Tibial artery (tissue), 4 donors: Measurements from ENCODE around the gene RELL1.

ENCODE experiments used
- DNase-seq, 2 donors: peaks; one replicate each; pipeline ENCODE4 v3.0.0-alpha.2; 2019
- H3K27ac ChIP-seq, 2 donors: fragments of 200-600 bp; sonication (generic) in 1 of 2; 1 replicate in 1 of 2; 2 replicates in 1 of 2; pipeline ENCODE4 v1.5.1; 2018 to 2019; ENCODE audit warnings: mild to moderate bottlenecking in 1 of 2
- H3K27me3 ChIP-seq, 2 donors: fragments of 200-600 bp; sonication (generic) in 1 of 2; one replicate each; pipeline versions ENCODE4 v1.5.1 to v1.6.0; 2016 to 2019
- H3K36me3 ChIP-seq, 3 donors: fragments of 200-600 bp; sonication (generic) in 2 of 3; one replicate each; pipeline ENCODE4 v1.5.1; 2016 to 2019; ENCODE audit warnings: mild to moderate bottlenecking in 2 of 3
- H3K4me1 ChIP-seq, 4 donors: fragments of 200-600 bp; sonication (generic) in 2 of 4; 1 replicate in 3 of 4; 2 replicates in 1 of 4; pipeline ENCODE4 v1.5.1; 2016 to 2019
- H3K4me3 ChIP-seq, 2 donors: fragments of 200-600 bp; sonication (generic) in 1 of 2; 1 replicate in 1 of 2; 2 replicates in 1 of 2; pipeline ENCODE4 v1.5.1; 2018 to 2019; ENCODE audit warnings: mild to moderate bottlenecking in 2 of 2
- H3K9me3 ChIP-seq, 3 donors: fragments of 200-600 bp; sonication (generic) in 1 of 3; one replicate each; pipeline ENCODE4 v1.5.1; 2016 to 2019
- CTCF ChIP-seq, 2 experiments: fragments of 200-600 bp in 1 of 2; fragments of 450-650 bp in 1 of 2; IDR thresholded peaks; one replicate each; pipeline ENCODE4 v1.5.1; 2017 to 2019; ENCODE audit warnings: antibody characterized with exemption in 2 of 2, mild to moderate bottlenecking in 1 of 2, moderate library complexity in 1 of 2
- intact Hi-C: fragments of 100-400 bp; cut with DNase I; formaldehyde crosslinking; loops from one replicate; pipeline ENCODE4 v1.15.0; 2023; ENCODE audit warnings: low total_unique reads

RELL1 gene

DNA sequence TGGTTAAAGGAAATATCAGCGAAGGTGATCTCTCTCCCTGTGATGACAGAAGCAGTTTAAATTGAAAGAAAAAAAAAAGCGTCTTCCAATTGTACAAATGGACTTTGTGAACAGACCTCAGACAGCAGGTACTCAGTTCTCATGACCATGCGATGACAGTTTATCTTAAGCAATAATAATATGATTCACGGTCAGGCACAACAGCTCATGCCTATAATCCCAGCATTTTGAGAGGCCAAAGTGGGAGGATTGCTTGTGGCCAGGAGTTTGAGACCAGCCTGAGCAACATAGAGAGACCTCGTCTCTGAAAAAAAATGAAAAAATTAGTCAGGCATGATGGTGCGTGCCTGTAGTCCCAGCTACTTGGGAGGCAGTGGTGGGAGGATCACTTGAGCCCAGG, 51.0 kb downstream of the RELL1 start:
- no peaks in the 10 kb centered on the region for H3K9me3 ChIP-seq
- intact Hi-C loops: no loop called here
- no peak overlapping the region for H3K4me3 ChIP-seq

DNA sequence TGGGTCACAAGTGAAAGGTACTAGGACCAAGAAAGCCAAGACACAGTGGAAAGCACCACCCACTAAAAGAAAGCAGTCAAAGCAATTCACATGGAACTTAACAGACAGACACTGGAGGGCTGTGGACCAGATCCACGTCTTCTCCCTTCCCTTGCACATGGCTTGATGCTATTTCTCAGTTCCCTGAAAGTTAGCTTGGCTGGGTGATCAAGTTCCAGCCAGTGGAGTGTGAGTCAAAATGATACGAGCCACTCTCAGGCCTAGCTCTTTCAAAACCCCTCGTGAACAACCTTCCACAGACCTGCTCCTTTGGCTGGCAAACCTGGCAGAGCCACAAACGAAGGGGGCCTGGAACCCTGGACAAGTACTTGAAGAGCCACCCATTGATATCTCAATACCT, 52.0 kb downstream of the RELL1 start:
- H3K27ac ChIP-seq: no peak overlapping the region
- peaks cover 13 to 47% (median 35%) of the 10 kb centered on the region in 3 donors for H3K36me3 ChIP-seq
- peaks cover 0 to 9% (median 3%) of the 10 kb centered on the region in 4 donors for H3K4me1 ChIP-seq
- H3K27me3 ChIP-seq: no peaks in the 10 kb centered on the region
- H3K9me3 ChIP-seq: no peaks in the 10 kb centered on the region
- DNase-seq: no peak
- TF ChIP-seq CTCF (IDR thresholded peaks at IDR 0.05): no peak
- intact Hi-C loops: no loop called here
- H3K4me3 ChIP-seq: no peak overlapping the region

More for the DNA sequence above, 51.0 kb downstream of the RELL1 start:
- Histone ChIP-seq H3K27ac (no peak overlapping the region), H3K4me1 (peaks cover 0 to 13% (median 3%) of the 10 kb centered on the region in 4 donors), H3K27me3 (no peaks in the 10 kb centered on the region), H3K36me3 (peaks cover 13 to 41% (median 25%) of the 10 kb centered on the region in 3 donors)
- no peak for TF ChIP-seq CTCF (IDR thresholded peaks at IDR 0.05)
- no peak for DNase-seq

DNA sequence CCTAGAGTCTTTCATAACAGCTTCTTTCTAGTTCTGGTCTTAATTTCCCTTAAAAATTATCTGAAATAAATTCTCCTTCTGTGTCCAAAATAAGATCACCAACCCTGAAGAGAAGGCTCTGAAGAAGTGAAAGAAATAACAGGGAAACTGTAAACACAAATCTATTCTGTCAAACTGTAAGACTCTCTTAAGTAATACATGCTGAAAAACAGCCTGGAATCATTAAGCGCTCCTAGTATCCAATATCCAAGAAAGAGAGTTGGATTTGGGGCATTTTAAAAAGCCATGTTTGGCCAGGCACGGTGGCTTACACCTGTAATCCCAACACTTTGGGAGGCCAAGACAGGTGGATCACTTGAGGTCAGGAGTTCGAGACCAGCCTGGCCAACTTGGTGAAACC, 53.3 kb downstream of the RELL1 start:
- Histone ChIP-seq H3K4me3 (no peak overlapping the region), H3K27ac (no peak overlapping the region), H3K4me1 (peaks cover 0 to 15% (median 3%) of the 10 kb centered on the region in 4 donors), H3K27me3 (no peaks in the 10 kb centered on the region), H3K36me3 (peaks cover 13 to 47% (median 36%) of the 10 kb centered on the region in 3 donors), H3K9me3 (no peaks in the 10 kb centered on the region)
- intact Hi-C loops: no loop called here
- no peak for TF ChIP-seq CTCF (IDR thresholded peaks at IDR 0.05)
- DNase-seq: no peak

DNA sequence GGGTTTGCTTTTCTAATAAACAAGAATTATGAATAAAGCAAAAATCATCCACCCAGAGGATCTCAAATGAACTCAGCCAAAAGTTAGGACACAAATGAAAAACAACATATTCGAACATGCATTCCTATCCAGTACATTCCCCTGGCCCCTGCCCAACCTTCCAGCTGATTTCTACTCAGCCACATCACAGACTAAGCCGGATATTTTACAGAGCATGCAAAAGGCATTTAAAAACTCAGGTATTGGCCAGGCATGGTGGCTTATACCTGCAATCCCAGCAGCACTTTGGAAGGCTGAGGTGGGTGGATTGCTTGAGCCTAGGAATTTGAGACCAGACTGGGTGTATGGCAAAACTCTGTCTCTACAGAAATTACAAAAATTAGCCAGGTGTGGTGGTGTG, 54.6 kb downstream of the RELL1 start:
- peak in 1 of 2 donors; percentile 40 for DNase-seq
- Histone ChIP-seq H3K4me1 (peaks cover 0 to 15% (median 3%) of the 10 kb centered on the region in 4 donors), H3K27ac (no peak overlapping the region), H3K4me3 (no peak overlapping the region), H3K36me3 (peaks cover 13 to 36% (median 32%) of the 10 kb centered on the region in 3 donors), H3K9me3 (no peaks in the 10 kb centered on the region), H3K27me3 (no peaks in the 10 kb centered on the region)
- no peak for TF ChIP-seq CTCF (IDR thresholded peaks at IDR 0.05)
- intact Hi-C loops: no loop called here

DNA sequence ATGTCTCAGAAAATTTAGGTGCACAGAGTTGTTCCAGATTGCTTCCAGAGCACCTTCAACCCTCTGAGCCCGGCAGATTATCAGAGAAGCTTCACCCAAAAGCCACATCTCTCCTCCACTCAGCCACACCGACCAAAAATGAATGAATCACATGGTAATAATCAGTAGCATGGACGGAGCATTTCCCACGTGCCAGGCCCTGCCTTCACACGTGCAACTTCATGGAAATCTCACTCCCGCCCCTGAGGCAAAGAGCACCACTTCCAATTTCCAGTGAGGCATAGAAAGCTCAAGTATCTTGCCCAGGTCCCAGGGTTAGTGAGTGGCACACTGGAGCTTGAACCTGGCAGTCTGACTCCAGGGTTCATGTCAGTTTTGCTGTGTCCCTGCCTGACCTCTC, 56.5 kb downstream of the RELL1 start:
- peaks cover 11 to 32% (median 29%) of the 10 kb centered on the region in 3 donors for H3K36me3 ChIP-seq
- intact Hi-C loops: no loop called here

More for the DNA sequence above, 56.5 kb downstream of the RELL1 start:
- peaks cover 0 to 15% (median 3%) of the 10 kb centered on the region in 4 donors for H3K4me1 ChIP-seq
- no peaks in the 10 kb centered on the region for H3K27me3 ChIP-seq
- no peak overlapping the region for H3K27ac ChIP-seq
- DNase-seq: no peak
- TF ChIP-seq CTCF (IDR thresholded peaks at IDR 0.05): no peak
- no peak overlapping the region for H3K4me3 ChIP-seq
- no peaks in the 10 kb centered on the region for H3K9me3 ChIP-seq
